Measurements from ENCODE around the gene GALNT9.

DNA sequence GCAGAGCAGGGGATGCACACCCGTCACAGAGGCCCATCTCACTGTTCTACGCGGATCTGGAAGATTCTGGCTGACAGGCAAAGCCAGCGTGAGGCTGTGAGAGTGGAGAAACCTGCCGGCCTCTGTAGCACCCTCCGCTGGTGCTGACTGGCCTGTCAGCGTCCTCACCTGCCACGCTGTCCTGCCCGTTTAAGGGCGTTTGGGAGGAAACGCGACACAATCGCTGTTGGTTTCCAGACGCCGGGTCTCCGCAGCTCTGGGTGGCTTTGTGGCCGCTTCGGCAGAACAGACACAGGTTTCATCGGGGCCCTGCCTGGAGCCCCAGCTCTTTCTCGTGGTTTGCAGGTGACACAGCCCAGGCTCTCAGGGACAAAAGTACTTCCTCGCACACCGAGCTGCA is 114.5 kb downstream of the GALNT9 start:
- TF ChIP-seq CBX3 (IDR thresholded peaks at IDR 0.05; ENCODE audit: low read depth) = no peak
- TF ChIP-seq POLR2A (IDR thresholded peaks at IDR 0.05; ENCODE audit: borderline replicate concordance, extremely low read depth, insufficient read depth, insufficient read length) = no peak
- TF ChIP-seq, protein P1, sequence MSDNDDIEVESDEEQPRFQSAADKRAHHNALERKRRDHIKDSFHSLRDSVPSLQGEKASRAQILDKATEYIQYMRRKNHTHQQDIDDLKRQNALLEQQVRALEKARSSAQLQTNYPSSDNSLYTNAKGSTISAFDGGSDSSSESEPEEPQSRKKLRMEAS (IDR thresholded peaks at IDR 0.05) = no peak
- TF ChIP-seq, protein P2, sequence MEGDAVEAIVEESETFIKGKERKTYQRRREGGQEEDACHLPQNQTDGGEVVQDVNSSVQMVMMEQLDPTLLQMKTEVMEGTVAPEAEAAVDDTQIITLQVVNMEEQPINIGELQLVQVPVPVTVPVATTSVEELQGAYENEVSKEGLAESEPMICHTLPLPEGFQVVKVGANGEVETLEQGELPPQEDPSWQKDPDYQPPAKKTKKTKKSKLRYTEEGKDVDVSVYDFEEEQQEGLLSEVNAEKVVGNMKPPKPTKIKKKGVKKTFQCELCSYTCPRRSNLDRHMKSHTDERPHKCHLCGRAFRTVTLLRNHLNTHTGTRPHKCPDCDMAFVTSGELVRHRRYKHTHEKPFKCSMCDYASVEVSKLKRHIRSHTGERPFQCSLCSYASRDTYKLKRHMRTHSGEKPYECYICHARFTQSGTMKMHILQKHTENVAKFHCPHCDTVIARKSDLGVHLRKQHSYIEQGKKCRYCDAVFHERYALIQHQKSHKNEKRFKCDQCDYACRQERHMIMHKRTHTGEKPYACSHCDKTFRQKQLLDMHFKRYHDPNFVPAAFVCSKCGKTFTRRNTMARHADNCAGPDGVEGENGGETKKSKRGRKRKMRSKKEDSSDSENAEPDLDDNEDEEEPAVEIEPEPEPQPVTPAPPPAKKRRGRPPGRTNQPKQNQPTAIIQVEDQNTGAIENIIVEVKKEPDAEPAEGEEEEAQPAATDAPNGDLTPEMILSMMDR (IDR thresholded peaks at IDR 0.05 in 2 of 3, conservative IDR thresholded peaks at IDR 0.05 in 1 of 3; ENCODE audit: borderline replicate concordance in 1 of 3, insufficient read depth in 1 of 3, low read depth in 2 of 3, low read length in 2 of 3) = no peak
- no peak for TF ChIP-seq POLR2AphosphoS5 (IDR thresholded peaks at IDR 0.05; ENCODE audit: low read depth, low read length)
- TF ChIP-seq EZH2 (IDR thresholded peaks at IDR 0.05) = no peak
- TF ChIP-seq SP1 (IDR thresholded peaks at IDR 0.05; ENCODE audit: low read depth) = no peak
- TF ChIP-seq SRF (IDR thresholded peaks at IDR 0.05; ENCODE audit: low read depth) = no peak
- no peak for TF ChIP-seq EGR1 (IDR thresholded peaks at IDR 0.05; ENCODE audit: low read depth)
- TF ChIP-seq, protein P3, sequence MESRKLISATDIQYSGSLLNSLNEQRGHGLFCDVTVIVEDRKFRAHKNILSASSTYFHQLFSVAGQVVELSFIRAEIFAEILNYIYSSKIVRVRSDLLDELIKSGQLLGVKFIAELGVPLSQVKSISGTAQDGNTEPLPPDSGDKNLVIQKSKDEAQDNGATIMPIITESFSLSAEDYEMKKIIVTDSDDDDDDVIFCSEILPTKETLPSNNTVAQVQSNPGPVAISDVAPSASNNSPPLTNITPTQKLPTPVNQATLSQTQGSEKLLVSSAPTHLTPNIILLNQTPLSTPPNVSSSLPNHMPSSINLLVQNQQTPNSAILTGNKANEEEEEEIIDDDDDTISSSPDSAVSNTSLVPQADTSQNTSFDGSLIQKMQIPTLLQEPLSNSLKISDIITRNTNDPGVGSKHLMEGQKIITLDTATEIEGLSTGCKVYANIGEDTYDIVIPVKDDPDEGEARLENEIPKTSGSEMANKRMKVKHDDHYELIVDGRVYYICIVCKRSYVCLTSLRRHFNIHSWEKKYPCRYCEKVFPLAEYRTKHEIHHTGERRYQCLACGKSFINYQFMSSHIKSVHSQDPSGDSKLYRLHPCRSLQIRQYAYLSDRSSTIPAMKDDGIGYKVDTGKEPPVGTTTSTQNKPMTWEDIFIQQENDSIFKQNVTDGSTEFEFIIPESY (IDR thresholded peaks at IDR 0.05; ENCODE audit: extremely low read depth, insufficient replicate concordance, low read length) = no peak
- TF ChIP-seq, protein P4, sequence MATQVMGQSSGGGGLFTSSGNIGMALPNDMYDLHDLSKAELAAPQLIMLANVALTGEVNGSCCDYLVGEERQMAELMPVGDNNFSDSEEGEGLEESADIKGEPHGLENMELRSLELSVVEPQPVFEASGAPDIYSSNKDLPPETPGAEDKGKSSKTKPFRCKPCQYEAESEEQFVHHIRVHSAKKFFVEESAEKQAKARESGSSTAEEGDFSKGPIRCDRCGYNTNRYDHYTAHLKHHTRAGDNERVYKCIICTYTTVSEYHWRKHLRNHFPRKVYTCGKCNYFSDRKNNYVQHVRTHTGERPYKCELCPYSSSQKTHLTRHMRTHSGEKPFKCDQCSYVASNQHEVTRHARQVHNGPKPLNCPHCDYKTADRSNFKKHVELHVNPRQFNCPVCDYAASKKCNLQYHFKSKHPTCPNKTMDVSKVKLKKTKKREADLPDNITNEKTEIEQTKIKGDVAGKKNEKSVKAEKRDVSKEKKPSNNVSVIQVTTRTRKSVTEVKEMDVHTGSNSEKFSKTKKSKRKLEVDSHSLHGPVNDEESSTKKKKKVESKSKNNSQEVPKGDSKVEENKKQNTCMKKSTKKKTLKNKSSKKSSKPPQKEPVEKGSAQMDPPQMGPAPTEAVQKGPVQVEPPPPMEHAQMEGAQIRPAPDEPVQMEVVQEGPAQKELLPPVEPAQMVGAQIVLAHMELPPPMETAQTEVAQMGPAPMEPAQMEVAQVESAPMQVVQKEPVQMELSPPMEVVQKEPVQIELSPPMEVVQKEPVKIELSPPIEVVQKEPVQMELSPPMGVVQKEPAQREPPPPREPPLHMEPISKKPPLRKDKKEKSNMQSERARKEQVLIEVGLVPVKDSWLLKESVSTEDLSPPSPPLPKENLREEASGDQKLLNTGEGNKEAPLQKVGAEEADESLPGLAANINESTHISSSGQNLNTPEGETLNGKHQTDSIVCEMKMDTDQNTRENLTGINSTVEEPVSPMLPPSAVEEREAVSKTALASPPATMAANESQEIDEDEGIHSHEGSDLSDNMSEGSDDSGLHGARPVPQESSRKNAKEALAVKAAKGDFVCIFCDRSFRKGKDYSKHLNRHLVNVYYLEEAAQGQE (IDR thresholded peaks at IDR 0.05; ENCODE audit: low read depth) = no peak
- TF ChIP-seq JUND (IDR thresholded peaks at IDR 0.05) = no peak
- no peak for TF ChIP-seq EZH2phosphoT487 (IDR thresholded peaks at IDR 0.05; ENCODE audit: borderline replicate concordance)
- TF ChIP-seq ZNF274 (IDR thresholded peaks at IDR 0.05; ENCODE audit: low read depth, low read length) = no peak

Measured in HCT116 (cell line).